ENCODE results near the gene SORCS2. TPM values are rescaled to one million over a fixed set of nuclear protein-coding genes. Genes with fewer than 3 reads are reported as not detected.

Gene SORCS2
- polyA plus RNA-seq, 3 donors, result 0.46 to 0.55 TPM; not detected in 1

- no peak overlapping the region for H3K4me3 Mint-ChIP-seq
- peaks cover 3 to 6% (median 3%) of the 10 kb centered on the region in 3 donors for H3K27me3 Mint-ChIP-seq (ENCODE audit: low read depth in 3 of 3)
- WGBS (ENCODE audit: insufficient coverage), result 96% methylated on average over 7 of the region's 11 CpGs
- TF ChIP-seq CTCF (IDR thresholded peaks at IDR 0.05), result no peak
- intact Hi-C loops (cut with micrococcal nuclease), result no loop called here
- Histone ChIP-seq H3K27ac (ENCODE audit: low read depth in 1 of 2, low read length in 2 of 2) (no peak overlapping the region), H3K4me3 (replicated peaks in 1 of 3; ENCODE audit: low read depth in 2 of 3, low read length in 3 of 3) (no peak overlapping the region), H3K27me3 (ENCODE audit: control insufficient read depth in 2 of 2, insufficient read depth in 2 of 2, low read length in 2 of 2) (no peaks in the 10 kb centered on the region), H4K20me1 (ENCODE audit: insufficient read depth, low read length) (no peaks in the 10 kb centered on the region), H3K36me3 (replicated peaks in 1 of 2; ENCODE audit: control insufficient read depth in 1 of 2, insufficient read depth in 2 of 2, low read length in 2 of 2) (no peaks in the 10 kb centered on the region), H3K79me2 (ENCODE audit: insufficient read depth, low read length) (no peaks in the 10 kb centered on the region), H3K9ac (ENCODE audit: insufficient read depth, low read length, poor library complexity, severe bottlenecking) (no peak overlapping the region), H3K4me1 (ENCODE audit: control insufficient read depth in 1 of 2, insufficient read depth in 2 of 2, low read length in 2 of 2) (no peaks in the 10 kb centered on the region), H2AFZ (ENCODE audit: insufficient read depth, low read depth, low read length, poor library complexity, severe bottlenecking) (no peak overlapping the region), H3K9me3 (replicated peaks in 1 of 2; ENCODE audit: control insufficient read depth in 1 of 2, insufficient read depth in 1 of 2, low read length in 2 of 2) (no peaks in the 10 kb centered on the region), H3K4me2 (replicated peaks; ENCODE audit: extremely low read depth, low read length, poor library complexity, severe bottlenecking) (no peak overlapping the region)
- peaks cover 0 to 1% (median 0%) of the 10 kb centered on the region in 7 donors for H3K9me3 Mint-ChIP-seq
- DNase-seq, result no peak
- H3K36me3 Mint-ChIP-seq, result no peaks in the 10 kb centered on the region
- H3K27ac Mint-ChIP-seq, result no peak overlapping the region
- H3K4me1 Mint-ChIP-seq, result no peaks in the 10 kb centered on the region
Observed at GRCh38 chr4:7224878-7225533, 32.7 kb downstream of the SORCS2 start.

DNA sequence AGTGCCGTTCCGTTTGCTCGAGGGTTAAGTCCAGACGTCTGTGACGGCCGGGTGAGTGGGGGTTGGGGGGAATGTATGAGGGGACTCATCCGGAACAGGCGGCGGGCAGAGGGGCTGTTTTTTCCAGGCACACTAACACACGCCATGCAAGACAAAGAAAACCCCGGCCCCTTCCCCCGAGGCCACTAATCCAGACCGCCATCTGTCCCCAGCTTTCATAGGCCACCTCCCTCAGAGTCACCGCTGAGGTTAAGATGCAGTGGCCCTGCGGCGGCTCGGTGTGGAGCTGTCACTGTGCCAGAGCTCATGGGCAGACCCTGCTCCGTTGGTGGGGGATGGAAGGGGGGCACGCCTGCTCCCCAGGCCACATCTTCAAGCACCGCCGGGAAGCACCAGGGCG is 34.1 kb downstream of the SORCS2 start:
- TF ChIP-seq CTCF (IDR thresholded peaks at IDR 0.05), result no peak
- Mint-ChIP-seq H3K27me3 (ENCODE audit: low read depth in 3 of 3) (peaks cover 3 to 6% (median 3%) of the 10 kb centered on the region in 3 donors), H3K4me1 (no peaks in the 10 kb centered on the region), H3K27ac (no peak overlapping the region), H3K9me3 (peaks cover 0 to 1% (median 0%) of the 10 kb centered on the region in 7 donors), H3K36me3 (no peaks in the 10 kb centered on the region), H3K4me3 (no peak overlapping the region)
- Histone ChIP-seq H3K27me3 (ENCODE audit: control insufficient read depth in 2 of 2, insufficient read depth in 2 of 2, low read length in 2 of 2) (no peaks in the 10 kb centered on the region), H3K79me2 (ENCODE audit: insufficient read depth, low read length) (no peaks in the 10 kb centered on the region), H3K4me1 (ENCODE audit: control insufficient read depth in 1 of 2, insufficient read depth in 2 of 2, low read length in 2 of 2) (no peaks in the 10 kb centered on the region), H3K9me3 (replicated peaks in 1 of 2; ENCODE audit: control insufficient read depth in 1 of 2, insufficient read depth in 1 of 2, low read length in 2 of 2) (no peaks in the 10 kb centered on the region), H3K4me2 (replicated peaks; ENCODE audit: extremely low read depth, low read length, poor library complexity, severe bottlenecking) (no peak overlapping the region), H3K4me3 (replicated peaks in 1 of 3; ENCODE audit: low read depth in 2 of 3, low read length in 3 of 3) (no peak overlapping the region), H2AFZ (ENCODE audit: insufficient read depth, low read depth, low read length, poor library complexity, severe bottlenecking) (no peak overlapping the region), H3K9ac (ENCODE audit: insufficient read depth, low read length, poor library complexity, severe bottlenecking) (no peak overlapping the region), H4K20me1 (ENCODE audit: insufficient read depth, low read length) (no peaks in the 10 kb centered on the region), H3K36me3 (replicated peaks in 1 of 2; ENCODE audit: control insufficient read depth in 1 of 2, insufficient read depth in 2 of 2, low read length in 2 of 2) (no peaks in the 10 kb centered on the region), H3K27ac (ENCODE audit: low read depth in 1 of 2, low read length in 2 of 2) (no peak overlapping the region)
- intact Hi-C loops (cut with micrococcal nuclease), result no loop called here
- 54% methylated on average over 7 of the region's 22 CpGs for whole genome bisulfite sequencing (ENCODE audit: insufficient coverage)
- no peak for DNase-seq

All from CD14-positive monocyte (primary cell).